ENCODE data around the gene ACOT11.

The ACOT11 gene

DNA sequence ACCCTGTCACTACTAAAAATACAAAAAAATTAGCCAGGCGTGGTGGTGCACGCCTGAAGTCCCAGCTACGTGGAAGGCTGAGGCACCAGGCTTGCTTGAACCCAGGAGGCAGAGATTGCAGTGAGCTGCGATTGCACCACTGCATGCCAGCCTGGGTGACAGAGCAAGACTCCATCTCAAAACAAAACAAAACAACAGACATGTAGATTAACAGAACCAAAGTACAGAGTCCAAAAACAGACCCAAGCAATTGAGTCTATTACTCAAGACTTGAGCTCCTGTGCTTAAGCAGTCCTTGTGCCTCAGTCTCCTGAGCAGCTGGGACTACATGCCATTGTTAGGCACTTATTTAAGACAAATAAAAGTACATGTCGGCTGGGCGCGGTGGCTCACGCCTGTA is 9.5 kb upstream of the ACOT11 start:
- DNase-seq: no peak

DNA sequence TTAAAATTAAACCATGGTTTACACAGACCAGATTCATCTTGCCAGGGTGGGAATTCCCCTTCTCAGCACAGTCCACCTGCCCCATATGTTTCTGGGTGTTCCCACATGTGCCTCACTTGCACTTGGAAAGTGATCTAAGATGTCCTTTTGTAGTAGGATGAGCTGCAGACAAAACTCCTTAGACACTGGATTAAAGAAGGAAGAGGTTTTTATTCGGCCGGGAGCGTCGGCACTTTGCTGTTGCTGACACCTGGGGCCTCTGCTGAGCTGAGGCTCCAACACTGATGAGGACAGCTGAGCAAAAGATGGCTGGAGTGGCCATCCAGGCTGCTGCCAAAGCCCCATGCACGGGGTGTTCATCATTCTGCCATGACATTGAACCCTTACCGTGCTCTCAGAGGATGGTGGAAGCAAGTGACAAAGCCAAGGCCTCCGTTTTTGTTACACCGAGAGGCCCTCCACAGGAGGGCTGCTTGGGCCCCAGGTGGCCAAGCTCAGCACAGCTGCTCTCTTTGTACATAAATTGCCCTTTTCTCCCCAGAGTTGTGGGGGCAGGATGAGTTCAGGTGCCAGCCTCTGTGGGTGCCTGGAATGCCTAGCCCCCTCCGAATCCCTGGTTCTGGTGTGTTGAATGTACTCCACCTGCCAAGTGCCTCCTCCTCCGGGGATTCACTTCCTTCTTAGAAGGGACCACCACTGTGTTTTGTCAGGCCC is 7.3 kb upstream of the ACOT11 start:
- DNase-seq: no peak

DNA sequence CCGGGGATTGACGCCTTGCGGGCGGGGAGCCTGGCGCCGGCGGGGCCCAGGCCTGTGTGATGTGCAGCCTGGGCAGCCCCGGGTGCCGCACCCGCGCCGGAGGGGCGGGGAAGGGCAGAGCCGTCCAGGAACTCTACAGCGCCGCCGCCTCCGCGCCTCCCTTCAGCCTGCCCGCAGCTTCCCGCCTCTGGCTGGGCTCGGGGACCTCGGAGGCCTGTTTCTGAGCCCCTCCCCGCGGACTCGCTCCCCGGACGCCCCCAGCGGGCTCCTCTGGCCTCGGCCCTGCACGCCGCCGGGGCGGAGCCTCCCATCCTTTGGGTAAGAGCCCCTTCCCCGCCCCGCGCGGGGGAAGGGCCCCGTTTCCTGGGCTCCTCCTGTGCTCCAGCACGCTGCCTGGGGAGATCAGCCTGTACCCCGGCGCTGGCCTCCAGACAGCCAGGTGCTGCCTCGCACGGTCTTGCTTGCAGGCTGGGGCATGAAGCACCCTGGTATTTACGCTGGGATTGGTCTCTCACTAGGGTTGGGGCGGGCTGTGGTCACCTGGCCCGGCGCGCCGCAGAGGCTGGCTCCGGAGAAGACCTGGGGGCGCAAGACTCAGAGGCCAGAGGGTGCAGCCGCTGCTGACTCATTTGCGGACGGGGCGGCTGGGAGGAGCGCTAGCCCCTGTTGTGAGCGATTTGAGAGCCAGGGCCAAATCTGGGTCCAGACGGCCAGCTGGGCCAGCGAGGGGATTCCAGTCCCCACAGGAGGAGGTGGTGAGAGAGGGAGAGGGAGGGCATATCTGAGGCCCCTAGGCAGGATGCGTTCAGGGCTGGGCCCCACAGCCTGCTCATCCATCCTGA is 5.7 kb upstream of the ACOT11 start:
- DNase-seq: peak; percentile 74

DNA sequence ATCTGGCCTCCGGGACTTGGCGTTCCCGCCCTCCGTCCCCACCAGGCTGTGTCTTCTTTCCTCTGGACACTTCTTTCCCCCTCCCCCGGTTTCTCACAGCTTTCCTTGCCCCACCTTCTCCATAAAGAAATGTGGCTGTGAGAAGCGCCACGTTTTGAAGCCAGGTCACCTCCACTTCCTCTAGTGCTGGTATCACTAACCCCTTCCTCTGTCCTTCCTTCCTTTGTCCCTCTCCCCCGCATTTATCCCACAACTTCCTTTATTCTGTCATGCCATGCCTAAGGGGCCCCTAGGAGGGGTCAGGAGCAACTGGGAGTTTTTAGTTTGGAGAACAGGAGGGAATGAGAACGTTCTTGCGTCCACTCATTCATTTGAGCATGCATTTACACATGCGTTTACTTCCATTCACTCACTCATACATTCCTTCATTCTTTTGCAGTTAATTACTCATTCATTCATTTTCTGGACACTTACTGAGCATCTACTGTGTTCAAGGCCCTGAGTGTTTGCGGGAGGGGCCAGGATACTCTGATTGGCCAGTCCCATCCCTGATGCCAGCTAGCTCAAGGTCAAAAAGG is 5.0 kb upstream of the ACOT11 start:
- DNase-seq: no peak

DNA sequence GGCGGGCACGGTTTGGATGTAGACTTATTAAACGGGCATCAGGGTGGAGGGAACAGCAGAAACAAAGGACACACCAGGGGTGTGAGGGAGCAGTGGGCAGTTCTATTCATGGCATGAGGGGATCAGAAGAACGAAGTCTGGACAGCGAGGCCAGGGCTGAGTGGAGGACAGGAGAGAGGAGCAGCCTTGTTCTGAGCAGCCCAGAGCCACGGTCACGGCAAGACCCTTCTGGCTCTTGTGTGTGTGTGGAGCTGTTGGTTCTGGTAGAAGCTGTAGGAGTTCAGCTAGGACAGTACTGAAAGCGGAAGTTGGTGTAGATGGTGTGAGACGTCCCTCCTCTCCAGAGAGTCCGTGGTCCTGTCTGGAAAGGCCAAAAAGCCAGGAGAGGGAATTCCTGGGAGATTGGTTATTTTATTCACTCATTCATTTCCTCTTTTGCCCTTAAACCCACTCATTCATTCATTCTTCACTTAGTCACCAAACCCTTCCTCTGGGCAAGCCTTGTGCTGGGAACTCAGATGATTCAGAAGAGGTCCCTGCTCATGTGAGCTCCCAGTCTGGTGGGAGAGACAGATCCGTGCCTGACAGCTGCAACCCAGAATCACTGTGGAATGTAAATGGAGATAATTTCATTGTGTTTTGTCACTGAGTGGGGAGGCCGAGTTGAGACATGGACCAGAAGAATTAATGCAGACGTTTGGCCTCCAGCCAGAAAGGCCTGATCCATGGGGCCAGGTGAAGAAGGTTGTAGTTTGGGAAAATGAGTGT is 4.1 kb upstream of the ACOT11 start:
- no peak for DNase-seq

DNA sequence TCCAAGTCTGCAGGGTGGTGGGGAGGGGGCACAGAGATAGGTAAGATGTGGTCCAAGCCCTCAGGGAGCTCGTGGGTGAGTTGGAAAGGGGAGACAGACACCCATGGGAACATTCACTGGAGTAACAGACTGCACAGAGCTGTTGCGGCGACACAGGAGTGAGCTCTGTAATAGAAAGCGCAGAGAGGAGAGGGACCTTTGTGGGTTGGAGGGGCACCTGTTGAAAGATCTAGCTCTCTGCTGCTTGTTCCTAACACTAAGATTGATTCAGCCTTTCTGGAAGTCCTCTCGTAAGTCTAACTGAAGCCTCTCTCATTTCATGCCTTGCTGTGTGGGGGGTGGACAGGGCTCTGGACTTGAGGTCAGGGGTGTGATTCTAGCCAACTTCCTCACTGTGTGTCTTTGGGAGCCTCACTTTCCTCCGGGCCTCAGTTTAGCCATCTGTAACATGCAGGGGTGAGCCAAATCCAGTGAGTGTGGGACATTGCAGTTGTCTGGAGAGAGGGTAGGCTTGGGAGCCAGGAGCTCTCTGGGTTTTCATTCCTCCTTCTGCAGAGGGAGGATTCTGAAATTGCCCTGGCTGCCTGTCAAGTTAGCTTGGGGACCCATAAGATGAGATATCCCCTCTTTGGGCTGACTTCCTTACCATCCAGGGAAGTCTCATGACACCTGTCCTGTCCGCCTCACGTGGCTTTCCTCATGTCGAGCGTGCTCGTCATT is 2.0 kb upstream of the ACOT11 start:
- no peak for DNase-seq

DNA sequence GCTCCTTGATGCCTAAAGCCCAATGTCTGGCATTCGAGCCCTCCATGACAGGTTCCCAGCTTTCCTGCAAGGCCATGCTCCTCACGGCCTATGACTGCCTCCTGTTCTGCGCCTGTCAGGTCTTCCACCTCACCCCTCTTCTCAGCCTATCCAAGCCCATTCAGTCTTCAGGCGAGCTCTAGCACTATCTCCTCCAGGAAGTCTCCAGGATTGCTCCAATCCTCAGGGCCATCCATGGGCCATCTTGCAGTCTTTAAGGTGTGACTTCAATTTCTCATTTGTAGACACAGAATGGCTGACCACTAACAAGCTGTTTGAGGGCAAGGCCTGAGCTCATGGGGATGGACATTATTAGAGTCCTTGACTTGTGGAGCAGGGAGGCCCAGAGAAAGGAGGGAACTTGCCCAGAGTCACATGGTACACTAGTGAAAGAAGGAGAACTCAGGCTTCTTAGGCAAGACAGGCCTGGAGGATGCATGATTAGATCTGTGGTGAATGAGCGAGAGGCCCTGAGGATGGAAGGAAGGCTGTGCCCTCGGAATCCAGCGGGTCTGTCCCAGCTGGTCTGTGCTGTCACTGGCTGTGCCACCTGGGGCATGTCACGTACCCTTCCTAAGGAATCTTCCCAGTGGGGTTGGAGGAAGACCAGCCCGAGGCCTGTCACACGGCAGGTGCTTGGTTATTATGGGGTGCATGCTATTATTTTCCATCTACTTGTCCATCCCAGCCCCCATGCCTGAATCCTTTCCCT is 1.2 kb upstream of the ACOT11 start:
- DNase-seq: no peak

DNA sequence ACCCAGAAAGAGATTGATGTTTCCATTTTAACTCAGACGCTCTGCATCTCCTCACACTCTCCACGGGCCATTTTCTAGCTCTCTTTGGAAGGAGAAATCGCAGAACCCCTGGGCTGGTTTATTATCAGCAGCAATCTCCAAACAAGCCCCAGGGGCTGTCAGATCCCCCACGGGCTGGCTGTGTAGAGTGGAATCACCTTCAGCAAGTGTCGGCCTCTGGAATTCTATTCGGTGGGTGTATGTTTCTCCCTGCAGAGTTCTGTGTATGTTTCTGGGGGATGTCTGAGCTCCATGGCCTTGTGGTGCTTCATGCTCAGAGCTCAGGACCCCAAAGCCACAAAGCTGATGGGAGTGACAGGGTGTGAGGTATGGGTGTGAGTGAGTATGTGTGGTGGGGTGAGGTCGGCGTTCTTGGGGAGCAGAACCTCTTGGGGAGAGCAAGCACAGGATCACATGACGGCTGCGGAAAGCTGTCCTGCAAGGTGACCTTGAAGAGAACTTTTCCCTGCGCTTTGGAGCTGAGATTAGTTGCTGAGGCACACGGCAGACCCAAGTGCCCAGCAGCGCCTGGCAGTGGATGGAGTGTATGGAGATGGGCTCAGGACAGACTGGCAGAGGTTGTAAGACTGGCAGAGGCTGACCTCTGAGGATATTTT is 489 bp downstream of the ACOT11 start:
- no peak for DNase-seq

DNA sequence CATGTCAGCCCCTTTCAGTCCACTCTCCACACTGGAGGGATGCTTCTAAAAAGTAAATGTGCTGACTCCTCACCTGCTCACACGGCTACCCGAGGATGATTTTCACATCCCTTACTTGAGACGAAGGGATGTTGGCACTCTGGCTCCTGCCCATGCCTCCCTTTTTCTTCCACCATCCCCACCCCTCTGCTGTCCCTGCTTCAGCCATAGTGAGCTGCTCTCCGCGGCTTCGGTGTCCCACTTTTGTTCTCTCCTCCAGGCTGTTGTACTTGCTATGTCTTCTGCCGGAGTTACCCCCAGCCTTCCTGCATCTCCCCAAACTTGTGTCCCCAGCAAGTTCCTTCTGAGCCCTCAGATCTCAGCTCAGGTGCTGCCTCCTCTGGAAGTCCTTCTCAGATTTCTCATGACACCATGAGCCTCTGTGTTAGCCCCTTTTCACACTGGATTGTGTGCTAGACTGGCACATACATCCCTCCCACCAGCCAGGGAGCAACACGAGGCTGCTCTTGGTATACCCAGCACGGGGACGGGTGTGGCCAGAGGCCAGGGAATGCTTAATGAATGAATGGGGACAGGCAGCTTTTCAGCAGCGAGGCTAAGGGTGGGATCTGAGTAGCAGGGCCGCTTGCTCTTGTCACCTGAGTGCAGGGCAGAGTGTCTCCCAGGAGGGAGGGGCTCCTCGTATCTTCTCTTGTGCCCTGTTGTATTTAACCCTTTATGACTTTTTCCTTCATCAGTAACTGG is 1.3 kb downstream of the ACOT11 start:
- no peak for DNase-seq

DNA sequence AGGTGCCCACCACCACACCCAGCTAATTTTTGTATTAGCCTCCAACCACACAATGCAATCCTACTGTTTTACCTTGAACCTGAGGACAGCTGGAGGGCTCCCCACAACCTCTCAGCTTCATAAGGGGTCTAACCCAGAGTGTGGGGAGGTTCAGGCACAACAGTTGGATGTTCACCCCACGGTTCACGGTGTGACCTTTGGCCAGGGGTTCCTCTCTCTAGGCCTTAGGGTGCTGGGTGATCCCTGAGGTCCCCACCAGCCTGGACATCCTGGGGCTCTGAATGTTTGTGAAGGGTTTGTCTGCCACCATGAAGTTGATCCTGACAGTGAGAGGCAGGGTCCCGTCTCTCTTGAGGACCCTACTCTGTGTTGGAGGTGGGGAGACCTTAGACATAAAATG is 3.9 kb downstream of the ACOT11 start:
- no peak for DNase-seq

DNA sequence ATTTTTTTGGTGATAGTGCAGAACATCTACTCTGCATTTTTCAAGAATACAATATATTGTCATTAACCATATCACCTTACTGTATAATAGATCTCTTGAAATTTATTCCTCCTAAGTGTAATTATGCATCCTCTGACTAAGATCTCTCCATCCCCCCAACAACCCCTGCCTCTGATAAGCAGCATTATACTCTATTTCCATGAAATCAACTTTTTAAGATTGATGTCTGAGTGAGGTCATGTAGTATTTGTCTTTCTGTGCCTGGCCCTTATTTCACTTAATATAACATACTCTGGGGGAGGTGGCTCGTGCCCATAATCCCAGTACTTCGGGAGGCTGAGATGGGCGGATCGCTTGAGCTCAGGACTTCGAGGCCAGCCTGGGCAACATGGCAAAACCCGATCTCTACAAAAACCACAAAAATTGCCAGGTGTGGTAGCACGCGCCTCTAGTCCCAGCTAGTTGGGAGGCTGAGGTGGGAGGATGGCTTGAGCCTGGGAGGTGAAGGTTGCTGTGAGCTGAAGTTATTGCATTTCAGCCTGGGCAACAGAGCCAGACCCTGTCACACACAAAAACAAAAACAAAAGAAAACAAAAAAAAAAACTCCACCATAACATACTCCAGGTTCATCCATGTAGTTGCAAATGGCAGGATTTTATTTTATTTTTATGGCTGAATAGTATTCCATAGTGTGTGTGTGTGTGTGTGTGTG is 5.7 kb downstream of the ACOT11 start:
- DNase-seq: no peak

DNA sequence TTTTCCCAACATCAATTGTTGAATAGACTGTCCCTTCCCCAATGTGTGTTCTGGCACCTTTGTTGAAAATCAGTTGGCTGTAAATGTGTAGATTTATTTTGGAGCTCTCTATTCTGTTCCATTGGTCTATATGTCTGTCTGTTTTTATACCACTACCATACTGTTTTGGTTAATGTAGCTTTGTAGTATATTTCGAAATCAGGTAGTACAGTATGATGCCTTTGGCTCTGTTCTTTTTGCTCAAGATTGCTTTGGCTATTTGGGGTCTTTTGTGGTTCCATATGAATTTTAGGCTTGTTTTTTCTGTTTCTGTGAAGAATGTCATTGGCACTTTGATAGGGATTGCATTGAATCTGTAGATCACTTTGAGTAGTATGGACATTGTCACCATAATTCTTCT is 8.1 kb downstream of the ACOT11 start:
- DNase-seq: no peak

DNA sequence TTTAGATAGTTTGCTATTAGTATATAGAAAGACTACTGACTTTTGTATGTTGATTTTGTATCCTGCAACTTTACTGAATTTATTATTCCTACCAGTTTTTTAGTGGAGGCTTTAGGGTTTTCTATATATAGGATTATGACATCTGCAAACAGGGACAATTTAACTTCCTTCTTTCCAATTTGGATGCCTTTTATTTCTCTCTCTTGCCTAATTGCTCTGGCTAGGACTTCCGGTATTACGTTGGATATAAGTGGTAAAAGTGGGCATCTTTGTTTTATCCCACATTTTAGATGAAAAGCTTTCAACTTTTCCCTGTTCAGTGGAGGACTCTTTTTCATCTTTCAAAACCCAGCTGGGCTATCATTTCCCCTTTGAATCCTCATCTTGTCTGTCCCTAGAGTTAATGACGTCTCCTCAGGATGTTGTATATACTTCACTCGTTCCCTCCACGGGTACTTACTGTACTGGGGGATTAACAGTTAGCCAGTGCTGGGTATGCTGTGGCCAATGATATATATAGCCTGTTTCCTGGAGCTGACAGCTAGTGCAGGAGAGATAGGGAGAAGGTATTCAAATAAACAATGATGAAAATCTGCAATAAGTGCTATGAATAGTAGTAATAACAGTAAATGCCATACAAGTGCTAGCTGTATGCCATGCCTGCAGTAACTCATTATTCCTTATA is 9.8 kb downstream of the ACOT11 start:
- DNase-seq: no peak

DNA sequence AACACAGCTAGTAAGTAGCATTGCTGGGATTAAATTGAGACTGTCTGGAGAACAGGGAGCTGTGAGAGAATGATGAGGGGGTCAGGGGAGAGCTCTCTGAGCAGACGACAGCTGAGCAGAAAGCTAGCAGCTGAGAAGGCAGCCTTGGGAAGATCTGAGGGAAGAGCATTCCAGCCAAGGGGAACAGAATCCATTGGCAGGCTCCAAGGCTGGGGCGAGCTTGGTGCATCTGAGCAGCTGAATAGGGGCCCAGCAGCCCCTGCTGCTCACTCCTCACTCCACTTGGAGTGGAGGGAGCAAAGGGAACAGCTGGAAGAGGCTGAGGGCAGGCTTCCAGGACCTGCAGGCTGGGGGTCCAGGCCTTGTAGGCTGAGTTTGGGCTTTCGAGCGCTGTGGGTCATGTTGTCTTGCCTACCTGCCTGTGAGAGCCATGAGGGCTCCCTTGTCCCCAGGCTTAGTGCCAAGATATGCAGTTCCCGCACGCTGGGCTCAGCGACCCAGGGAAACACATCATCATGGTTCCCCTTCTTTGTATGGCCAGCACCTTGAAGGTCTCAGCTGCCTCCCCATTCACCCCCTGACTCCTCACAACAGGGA is 10.5 kb downstream of the ACOT11 start:
- no peak for DNase-seq

DNA sequence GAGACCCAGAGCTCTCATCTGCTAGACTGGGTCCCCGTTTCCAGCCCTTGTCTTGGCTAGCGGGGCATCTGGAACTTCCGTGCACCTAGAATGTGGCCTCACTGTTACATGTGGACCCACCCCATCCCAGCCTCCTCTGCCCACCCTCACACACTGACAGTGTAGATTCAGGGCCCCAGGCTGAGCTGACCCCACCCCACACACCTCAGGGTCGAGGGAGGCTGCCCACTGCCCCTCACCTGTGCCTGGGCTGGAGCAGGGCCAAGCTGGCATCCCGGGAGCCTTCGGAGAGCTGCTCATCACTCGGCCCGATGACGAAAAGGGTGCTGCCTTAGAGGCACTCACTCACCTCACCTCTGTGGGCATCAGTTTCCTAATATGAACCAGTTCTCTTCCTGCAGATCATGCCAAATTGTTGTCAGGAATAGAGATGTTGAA is 11.1 kb downstream of the ACOT11 start:
- no peak for DNase-seq

DNA sequence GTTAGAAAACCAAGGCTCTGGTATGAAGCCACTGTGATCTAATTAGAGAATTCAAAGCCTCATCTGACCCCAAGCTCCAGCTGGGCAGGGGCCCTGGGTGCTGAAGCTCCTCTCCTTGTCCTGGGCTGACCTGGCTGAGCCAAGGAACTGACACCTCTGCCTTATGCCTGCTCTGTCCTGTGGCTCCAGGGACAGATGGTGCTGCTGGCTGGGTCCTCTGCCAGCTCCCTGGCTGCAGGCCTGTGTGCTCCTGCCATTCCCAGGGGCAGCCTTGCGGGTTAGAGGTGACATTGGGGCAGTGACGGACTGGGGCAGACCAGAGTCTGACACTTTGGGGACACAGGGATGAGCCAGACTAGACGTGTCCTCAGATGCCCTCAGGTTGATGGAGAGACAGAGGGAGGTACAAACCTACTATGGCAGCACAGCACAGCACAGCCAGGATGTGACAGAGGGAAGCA is 11.8 kb downstream of the ACOT11 start:
- DNase-seq: no peak

DNA sequence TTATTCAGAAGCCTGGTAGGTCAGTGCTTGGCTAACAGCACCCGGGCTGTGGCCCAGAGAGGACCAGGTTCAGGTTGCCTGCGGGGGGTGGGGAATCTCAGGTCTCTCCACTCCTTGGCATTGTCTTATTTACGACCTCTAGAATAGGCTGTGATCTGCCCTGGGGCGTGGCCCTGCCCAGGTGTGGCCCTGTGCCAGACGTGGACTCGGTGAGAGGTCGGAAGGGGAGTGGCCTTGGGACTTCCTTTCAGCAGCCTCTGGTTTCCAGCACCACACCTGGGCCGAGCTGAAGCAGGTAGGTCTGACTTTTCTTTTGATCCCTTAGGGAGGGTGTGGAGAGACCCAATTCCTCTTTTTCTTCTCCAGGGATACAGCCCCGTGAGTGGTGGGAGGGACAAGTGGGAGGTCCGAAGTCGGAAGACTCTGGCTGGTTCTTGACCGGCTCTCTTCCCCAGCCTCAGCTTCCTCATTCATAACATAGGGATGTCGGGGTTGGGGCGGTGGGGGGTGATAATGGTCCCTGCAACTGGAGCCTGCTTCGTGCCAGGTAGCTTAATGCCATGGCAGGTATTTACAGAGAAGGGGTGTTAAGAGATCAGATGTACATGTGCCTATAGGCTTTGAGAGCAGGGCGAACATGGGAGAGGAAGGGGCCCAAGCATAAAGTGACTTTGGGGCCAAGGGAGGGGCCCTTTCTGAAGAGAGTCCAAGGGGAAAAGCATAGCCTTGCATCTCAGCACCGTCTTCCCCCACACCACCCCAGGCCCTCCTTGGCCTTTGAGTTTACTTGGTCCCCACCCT is 16.5 kb downstream of the ACOT11 start:
- no peak for DNase-seq

DNA sequence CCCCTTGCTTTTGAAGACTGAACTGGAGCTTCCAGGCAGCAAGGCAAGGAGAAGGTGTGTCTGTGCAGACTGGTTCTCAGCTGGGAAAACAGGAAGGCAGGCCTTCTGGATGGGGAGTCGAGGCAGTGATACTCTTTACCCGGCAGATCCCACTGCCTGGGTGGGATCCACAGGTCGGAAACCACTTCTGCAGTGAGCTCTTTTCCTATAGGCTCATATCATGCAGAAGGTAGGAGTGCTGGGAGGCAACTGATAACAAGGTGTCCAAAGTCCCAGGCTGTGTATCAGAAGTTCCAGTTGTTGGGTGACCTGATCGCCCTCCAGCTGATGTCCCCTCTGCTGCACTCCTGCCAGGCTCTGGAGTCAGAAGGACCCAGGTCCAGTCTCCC is 17.1 kb downstream of the ACOT11 start:
- DNase-seq: no peak
